Activated CD4-positive, CD25-positive, alpha-beta regulatory T cell (primary cell): Measurements from ENCODE around the gene CD99L2.

Experiments
- DNase-seq, 4 experiments: peaks; one replicate each; lab custom pipeline; 2025; lab: John Stamatoyannopoulos, UW

The CD99L2 gene

DNA sequence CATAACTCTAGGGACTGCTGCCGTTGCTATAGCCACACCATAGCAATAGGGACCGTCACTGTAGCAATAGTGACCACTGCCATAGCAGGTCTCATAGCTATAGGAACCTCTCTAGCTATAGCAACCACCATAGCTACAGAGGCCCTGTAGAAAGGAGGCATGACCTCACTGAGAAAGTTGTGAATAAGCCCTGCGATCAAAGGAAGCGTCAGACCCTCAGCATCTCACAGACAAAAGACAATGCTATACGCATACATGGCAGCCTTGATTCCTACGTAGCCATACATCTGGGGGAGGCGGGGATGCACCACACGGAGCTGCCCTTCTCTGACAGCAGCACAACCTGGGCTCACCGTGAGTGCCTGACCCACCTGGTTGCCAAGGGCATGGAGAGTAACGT, 116.8 kb downstream of the CD99L2 start:
- no peak for DNase-seq

DNA sequence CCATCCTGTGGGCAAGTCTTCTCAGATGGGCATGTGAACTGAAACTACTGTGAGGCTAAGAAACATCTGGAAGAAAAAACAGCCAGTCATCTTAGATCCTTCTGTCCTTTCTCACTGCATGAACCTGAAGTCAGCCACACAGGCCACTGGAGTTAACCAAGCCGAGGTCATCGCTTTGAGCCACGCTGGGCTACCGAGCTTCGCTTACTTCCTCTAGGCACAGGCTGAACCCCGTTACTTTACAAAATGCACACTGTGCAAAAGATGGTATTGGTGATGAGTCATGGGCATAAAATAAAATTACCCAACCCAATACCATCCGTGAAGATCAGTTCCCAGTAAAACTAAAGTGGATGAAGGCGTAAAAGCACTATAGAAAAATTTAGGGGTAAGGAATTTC, 119.1 kb downstream of the CD99L2 start:
- DNase-seq, result no peak

DNA sequence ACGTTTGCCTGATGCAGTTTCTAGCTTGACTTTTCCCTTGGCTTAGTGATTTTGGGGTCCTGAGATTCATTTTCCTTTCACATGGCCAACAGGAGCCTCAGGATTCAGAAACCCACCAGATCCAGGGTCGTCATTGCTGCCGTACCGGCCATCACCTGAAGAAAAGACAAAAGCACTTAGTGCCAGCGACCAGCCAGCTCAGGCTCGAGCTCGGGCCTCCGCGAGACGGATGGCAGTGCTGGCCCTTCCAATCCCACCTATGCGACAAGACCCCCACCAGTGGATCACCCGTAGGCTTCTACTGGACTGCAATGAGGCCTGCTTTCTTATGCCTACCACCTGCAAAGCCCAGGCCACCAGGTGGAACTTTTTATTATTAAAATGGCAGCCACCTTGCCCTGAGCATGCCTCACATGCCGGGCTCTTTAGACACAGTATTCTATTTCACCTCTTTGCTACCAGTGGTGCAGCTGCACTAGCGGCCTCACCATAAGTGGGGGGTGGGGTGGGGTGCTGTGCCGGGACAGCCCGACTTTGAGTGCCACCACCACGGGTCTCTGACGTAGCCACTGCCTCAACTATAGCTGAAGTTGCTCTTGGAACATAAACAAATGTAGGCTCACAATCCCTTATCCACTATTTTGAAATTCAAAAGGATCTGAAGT, 121.0 kb downstream of the CD99L2 start:
- no peak for DNase-seq

DNA sequence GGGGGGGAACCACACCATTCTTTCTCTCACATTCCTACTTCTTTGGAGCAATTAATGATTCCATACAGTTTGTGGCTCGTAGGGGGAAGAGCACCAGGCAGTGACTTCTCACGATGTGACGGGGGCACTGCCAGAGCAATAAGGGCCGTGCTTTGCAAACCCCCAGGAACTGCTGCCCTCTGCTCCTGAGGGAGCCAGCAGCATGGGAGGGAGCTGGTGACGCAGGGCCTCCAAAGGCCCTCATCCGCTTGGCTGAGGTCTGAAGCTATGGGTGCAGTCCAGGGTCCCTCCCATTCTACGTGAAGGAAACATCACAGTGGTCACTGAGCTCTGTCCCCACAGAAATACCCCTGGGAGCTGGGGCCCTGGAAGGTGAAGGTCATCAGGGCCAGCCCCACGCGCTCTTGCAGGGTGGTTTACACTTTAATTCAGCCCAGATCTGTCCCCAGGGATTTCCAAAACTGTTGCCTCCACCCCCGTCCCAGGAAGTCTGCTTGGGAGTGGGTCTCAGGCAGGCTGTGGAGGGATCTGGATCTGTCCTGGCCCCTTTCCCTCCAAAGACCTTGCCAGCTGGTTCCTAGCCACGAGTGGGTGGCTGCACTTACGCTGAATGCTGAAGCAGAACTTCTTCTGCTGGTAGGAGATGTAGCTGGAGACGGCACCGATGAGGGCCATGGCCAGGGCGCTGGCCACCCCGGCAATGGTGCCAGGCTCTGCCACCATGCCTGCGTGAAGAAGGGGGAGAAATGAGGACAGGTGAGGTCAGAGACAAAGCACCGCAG, 122.7 kb downstream of the CD99L2 start:
- DNase-seq, result no peak

DNA sequence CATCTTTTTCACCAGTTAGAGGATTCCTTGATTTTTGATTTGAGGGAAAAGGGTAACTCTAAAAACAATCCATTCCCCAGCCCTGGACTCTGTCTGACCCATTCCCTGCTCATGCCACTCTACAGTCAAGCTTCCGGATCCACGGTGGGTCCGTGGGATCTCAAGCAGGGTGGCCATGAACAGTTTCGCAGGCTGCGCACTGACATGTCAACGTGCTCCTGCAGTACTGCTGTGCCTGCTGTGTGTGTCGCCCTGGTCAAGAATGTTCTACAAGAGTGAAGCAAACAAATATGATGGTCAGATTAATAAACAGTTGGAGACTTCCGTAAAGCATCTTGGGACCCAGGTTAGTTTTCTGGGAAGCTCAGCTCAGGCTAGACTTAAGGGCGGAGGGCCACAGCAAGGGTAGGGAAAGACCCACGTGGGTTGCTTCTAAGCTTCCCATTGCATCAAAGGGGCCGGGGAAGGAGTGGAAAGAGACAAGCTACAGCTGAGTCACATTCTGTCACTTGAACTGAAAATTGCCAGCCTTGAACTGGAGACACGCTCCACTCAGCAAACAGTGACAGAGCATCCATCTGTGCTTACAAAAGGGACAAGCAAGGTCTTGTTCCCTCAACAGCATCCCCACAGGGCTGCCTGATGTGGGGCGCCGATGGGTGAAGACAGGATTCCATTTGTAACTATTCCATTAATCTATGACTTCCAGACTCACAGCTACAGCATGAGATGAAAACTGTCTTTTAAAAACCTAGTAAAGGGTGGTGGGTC, 123.5 kb downstream of the CD99L2 start:
- no peak for DNase-seq

DNA sequence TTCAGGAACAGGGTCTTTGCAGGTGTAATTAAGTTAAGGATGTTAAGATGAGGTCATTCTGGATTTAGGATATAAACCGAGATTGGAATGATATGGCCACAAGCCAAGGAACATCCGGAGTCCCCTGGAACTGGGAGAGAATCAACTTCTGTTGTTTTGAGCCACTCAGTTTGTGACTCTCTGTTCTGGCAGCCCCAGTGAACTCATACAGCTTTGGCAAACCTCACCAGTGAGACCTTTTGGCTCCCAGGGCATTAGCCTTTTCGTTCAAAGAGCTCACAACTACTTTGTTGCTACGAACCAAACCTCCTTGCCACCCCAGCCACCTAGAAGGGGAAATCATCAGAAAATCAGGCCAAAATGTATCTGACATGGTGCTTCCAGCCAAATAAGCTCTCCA, 124.8 kb downstream of the CD99L2 start:
- DNase-seq, result no peak

DNA sequence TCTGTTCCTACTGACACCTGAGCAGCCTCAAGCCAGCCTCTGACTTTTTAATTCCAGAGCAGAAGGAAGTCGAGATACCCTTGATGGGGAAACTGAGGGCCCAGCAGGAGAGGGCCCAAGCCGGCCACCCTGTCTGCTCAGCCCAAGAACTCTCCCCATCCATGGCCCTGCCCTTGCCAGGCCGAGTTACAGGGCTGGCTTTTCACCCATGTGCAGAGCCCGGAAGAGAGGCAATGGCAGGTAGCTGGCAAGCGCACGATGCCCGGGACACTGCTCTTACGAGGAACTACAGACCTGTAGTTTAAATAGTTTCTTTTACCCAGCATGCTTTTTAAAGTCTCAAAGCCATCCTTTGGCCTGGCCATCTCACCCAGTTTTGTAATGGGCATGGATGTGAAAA, 125.4 kb downstream of the CD99L2 start:
- no peak for DNase-seq

DNA sequence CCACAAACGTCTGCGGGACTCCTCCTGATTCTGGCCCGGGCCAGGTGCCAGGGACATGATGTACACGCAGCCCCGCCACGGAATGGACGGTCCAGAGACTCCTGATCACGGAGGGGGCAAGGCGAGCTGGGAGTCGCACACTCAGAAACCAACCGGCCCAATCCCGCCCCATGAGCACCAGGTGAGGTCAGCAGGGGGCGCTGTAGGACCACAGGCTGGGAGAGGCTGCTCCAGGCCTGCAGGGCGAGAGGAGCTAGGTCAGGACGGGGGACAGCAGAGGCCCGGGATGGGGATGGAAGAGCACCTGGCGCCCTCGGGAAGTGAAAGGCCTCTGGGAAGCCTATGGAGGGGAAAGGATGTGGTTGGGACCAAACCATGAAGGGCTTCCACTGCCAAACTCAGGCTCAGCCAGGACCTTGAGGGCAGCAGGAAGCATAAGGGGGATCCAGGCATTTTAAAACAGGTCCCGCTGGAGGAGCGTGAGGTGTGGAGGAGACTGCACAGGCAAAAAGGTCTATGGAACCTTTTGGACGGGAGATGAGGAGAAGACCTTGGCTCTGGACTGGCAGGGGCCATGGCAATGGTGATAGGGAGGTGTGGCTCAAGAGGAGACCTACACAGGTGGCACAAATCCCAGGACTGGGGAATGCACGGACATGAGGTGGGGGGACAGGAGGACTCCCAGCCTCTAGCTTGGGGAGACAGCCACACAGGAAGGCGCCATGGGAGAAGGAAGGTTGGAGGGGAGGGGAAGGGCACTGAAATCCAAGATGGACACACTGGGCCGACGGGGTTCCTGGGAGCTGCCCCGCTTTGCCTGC, 126.1 kb downstream of the CD99L2 start:
- DNase-seq, result peak; percentile 49 to 71 (median 60)

DNA sequence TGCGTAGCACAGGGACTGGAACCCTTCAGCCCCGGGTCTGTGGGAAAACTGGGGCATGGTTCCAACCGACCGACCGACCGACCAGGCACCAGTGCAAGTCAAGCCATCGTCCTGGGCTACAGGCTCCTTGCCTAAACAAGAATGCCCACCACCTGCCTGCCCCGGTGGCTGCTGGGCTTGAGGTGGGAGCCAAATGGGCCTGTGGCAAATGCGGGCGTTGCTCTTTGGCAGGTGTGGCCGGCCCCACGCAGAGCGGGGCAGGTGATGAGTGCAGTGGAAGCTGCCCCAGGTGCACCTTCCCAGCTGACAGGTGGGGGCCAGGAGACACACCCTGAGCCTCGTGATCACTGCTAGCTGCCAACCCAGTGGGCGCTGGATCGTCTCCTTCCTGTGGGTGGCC, 127.4 kb downstream of the CD99L2 start:
- DNase-seq, result no peak

DNA sequence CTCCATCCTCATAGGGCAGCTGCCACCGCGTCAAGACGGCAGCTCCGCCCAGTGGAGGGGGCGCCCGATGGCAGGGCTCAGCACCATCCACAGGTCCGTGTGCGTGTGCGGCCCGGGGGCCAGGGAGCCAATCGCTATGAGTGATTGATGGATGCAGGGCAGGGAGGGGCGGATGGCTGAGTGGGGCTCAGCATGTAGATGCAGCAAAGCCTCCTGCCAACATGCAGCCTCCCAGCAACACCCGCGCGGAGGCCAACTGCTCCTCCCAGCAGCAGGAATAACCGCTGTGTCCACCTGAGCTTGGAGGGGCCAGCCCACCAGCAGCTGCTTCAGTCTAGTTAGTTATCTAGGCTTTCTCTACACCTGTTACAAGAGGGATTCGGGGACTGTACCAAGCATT, 127.8 kb downstream of the CD99L2 start:
- no peak for DNase-seq

DNA sequence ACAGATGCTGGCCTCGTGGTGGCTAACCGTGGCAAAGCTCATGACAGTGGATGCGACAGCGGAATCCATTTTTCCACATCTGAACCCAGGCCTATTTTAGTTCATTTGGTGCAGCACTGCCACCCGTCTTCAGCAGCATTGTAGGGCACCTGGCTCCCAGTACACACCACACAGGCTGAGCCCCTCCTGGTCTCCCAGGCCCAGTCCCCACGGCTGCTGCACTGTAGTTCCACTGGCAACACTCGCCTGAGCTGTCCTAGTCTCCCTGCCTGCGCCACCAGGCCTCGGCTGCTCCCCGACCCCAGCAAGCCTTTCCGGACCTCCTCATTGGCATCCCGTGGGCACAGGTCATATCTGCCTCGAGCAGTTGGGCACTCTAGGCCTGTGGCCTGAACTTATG, 129.1 kb downstream of the CD99L2 start:
- no peak for DNase-seq

DNA sequence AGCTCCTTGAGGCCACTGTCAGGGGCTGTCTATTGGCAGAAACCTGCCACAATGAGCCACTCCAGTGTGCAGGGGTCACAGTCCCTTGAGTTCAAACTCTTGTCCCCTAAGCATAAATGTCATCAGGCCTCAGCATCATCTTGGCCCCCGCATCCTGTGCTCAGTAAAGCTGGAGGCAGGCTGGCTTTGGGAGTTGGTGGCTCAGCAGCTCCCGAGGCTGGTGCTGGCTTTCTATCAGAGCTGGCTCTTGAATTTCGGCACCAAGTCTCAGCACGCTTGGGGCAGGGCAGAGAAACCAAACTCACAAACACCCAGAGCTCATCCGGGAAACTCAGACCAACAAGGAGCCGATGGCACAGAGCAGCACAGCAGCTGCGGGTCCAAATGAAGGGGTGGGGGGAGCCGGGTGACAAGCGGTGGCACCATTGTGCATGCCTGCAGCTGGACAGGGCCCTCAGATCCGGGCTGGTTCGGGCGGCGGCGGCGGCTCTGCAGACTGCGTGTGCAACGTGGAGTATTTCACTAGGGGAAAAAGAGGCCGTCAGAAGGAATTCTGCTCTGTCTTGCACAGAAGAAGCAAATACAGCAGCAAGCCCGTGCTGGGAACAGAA, 129.8 kb downstream of the CD99L2 start:
- no peak for DNase-seq

DNA sequence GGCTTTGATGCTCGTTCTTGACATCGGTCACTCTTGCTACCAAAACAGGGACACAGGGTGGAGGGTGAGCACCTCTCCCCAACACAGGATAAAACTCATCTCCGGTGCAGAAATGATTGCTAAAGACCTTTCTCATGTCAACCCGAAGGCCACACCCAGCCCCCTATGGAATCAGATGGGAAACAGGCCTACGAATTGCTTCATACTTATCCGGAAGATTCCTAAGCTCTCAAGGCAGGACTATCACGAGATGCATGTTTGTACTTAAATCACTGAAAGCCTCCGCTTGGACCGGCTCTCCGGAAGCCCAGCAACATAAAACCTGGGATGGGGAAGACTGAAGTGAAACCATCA, 130.4 kb downstream of the CD99L2 start:
- no peak for DNase-seq

DNA sequence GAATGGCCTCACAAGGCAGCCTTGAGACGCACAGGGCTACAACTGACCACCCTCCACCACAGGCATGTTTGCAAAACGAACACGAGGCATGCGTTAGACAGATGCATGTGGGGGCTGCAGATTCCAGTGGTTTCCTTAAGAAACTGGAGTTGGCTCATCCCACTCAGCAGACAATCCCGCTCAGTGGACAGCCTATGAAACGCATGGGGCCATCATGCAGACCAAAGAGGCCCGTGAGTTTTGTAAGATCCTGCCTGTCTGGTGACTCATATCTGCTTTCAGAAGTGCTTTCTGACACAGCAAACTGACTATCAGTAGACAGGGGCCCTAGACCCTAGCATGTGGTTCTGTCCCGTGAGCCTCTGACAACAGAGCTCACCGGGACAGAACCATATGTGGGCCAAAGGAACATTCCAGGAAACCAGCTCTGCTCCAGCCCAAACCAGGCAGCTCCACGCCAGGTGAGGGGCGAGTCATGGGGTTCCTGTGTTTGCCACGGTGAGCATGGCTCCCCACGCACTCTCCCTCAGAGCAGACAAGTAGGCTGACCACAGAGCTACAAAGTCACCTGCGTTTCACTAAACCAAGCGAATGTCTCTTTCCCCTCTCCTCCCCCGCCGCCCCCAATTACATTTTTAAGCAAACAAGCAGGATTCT, 130.9 kb downstream of the CD99L2 start:
- no peak for DNase-seq

DNA sequence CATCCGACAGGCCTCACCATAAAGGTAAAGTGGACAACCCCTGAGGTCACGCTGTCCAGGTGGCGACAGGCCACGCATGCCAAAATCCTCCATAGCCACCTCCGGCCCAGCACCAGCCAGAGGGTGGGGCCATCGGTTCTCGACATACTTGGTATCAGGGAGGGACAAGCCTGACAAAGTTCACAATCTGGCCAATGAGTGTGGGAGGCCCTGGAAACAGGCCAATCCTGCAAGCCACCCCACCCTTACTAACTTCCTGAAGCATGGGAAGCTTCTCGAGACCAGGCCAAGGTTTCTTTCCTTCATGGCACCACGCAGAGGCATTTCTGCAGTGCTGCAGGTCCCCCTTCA, 131.4 kb downstream of the CD99L2 start:
- no peak for DNase-seq

DNA sequence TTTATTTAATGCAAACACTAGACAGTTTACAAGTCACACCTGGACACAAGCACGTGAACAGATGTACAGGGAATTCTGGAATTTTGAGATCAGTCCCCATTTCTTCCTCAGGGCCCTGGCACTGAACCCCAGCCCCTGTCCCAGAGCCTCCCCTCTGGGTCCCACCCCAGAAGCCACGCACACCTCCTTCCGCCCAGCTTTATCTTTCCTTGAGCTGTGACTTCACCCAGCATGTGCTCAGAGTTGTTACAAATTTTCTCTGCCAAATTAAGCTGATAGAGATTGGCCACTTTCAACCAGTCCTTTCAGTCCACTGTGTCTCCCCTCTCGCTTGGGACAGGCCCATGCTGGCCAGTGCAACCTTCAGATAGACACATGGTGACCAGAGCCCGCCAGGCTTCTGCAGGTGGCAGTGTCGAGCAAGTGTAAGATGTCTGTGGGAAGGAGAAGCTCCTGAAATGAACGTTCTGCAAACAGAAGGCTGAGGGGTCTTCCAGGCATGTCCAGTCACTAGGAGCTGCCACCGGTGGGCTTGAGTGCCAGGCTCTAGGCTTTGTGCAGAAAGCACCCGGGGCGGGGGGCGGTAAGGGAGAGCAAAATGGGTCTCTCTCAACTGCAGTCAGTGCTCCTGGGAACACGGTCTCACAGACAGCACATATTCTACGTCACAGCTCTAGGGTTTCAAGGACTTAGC, 132.0 kb downstream of the CD99L2 start:
- DNase-seq, result no peak

DNA sequence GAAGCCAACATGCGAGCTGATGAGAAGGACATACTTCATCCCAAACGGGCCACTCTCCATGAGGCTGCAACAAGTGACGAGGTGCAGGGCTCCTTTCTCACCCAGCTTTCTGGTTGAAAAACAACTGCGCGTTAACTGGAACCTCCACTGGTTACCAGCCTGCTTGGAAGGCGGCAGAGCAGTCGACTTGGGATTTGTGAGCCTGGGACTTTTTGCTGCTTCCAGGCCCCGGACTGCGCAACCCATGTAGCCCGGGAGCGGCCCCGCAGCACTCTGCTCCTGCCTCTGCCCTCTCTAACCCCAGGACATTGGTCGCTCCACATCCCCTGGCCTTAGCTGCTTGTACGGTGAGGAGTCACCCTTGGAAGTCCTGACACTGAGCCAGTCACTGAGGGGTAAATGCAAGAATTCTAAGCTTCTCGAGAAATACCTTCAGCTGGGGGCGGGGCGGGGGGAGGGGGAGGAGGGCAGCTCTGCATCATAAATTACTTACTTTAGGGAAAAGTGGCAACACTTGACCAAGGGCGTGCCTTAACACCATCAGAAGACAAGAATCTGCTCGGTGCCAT, 132.6 kb downstream of the CD99L2 start:
- DNase-seq, result no peak

DNA sequence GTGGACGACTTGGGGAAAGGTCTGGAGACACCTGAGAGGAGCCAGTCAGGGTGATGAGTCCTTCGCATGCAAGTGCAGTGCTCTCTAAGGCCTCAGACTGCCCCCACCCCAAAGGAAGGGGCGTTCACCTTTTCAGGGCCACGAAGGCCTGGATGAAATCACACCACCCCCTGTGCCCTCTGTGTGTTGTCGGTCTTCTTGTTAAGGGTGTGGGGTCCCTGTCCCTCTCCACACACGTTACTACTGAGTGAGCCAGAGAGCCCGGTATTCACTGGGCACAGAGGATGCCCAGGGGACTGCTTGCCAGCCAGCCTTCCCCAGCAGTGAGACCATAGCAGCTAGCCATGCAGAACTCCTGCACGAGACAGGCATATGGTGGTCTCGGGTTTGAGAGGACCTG, 133.2 kb downstream of the CD99L2 start:
- no peak for DNase-seq

DNA sequence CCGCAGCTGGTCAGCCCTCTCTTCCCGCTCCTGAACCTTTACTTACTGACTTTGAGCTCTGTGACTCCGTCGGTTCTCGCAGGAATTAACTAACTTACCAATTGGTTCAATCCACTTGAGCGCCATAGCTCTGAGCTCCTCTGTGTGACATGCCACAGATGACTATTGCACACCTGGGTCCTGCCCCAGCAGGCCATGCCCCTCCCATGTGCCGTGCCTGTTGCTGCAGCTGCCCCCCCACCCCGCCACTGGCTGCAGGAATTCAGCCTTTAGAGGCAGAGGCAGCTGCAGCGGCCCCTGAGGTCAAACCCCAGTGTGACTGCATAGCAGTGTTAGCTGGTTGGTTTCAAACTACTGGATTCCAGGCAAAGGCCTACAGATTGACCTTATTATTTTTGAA, 134.7 kb downstream of the CD99L2 start:
- DNase-seq, result no peak

DNA sequence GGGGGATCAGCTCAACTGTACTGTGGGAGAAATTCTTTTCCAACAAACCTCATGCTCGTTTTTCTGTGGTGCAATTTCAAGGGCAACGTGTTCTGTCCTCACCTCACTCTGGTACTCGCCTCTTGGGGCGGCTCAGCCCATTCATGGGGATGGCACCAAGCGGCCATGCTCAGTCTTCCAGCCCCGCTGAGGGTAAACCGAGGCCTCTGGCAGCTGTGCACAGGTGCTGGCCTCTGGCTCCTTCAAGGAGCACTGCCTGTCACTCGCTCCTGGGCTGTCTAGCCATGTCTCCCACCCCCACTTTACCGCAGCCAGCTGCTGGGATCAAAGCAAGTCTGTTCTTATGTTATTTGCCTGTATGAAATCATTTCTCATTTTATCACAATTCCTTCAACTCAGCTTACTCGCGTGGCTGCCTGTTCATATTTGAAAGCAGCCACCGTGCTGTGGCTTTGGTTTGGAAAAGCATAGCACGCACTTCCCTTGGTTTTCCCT, 135.1 kb downstream of the CD99L2 start:
- no peak for DNase-seq
